ENCODE data around the gene CCDC187. TPM values are rescaled to one million over a fixed set of nuclear protein-coding genes. Genes with fewer than 3 reads are reported as not detected.

Gene CCDC187
- total RNA-seq, 4 donors from 2014 or later, result 0.40 to 1.1 (median 0.41) TPM; not detected in 1

DNA sequence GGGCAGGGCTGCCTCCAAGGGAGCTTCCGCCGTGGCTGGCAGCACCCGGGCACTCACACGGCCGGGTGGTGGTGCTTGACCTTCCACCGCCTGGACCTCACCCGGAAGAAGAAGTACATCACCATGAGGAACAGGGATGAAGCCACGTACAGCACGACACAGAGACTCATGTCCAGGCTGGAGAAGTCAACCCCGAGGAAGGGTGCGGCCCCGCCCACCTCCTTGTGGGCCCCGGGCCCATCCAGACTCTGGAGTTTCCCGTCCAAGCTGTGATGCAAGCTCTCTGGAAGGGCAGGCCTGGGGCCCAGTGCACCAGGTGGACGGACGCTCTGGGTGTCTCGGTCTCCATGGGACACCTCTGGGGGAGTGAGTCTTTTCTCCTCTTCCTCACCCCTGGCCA is 95.2 kb downstream of the CCDC187 start:
- DNase-seq, result no peak
- H3K4me3 ChIP-seq, result no peak overlapping the region
- in situ Hi-C loops (cut with MboI; ENCODE audit: low pct_ligation_motif_present in 1 of 4, low pct_unique_long_range_greater_than_20kb in 1 of 4, low sequenced_read_pairs in 3 of 4) (no loop called here), intact Hi-C loops (cut with DNase I; ENCODE audit: low total_unique reads) (no loop called here)
- peaks cover 20% of the 10 kb centered on the region for H3K27me3 ChIP-seq
- 89% methylated on average over 17 of the region's 17 CpGs; no CpG with 5 or more reads in 1 of the 2 donors for WGBS, 2 donors (ENCODE audit: low coverage in 1 of 2)
- H3K36me3 ChIP-seq, result peaks cover 0 to 10% (median 0%) of the 10 kb centered on the region in 4 donors
- no peaks in the 10 kb centered on the region for H3K9me3 ChIP-seq
- H3K27ac ChIP-seq, result no peak overlapping the region
- TF ChIP-seq POLR2A (IDR thresholded peaks at IDR 0.05) (no peak), EP300 (IDR thresholded peaks at IDR 0.05; ENCODE audit: low read depth) (no peak), CTCF (IDR thresholded peaks at IDR 0.05) (no peak)
- H3K4me1 ChIP-seq, result peaks cover 0 to 4% (median 0%) of the 10 kb centered on the region in 4 donors

- Histone ChIP-seq H3K4me1 (peaks cover 0 to 4% (median 0%) of the 10 kb centered on the region in 4 donors), H3K9me3 (no peaks in the 10 kb centered on the region), H3K27ac (no peak overlapping the region), H3K36me3 (peaks cover 0 to 9% (median 0%) of the 10 kb centered on the region in 4 donors), H3K4me3 (no peak overlapping the region), H3K27me3 (peaks cover 31% of the 10 kb centered on the region)
- TF ChIP-seq POLR2AphosphoS5 (IDR thresholded peaks at IDR 0.05) (no peak), POLR2A (IDR thresholded peaks at IDR 0.05) (no peak), EP300 (IDR thresholded peaks at IDR 0.05; ENCODE audit: low read depth) (no peak), CTCF (IDR thresholded peaks at IDR 0.05) (no peak)
- no peak for DNase-seq
- intact Hi-C loops (cut with DNase I; ENCODE audit: low total_unique reads) (no loop called here), in situ Hi-C loops (cut with MboI; ENCODE audit: low pct_ligation_motif_present in 1 of 4, low pct_unique_long_range_greater_than_20kb in 1 of 4, low sequenced_read_pairs in 3 of 4) (no loop called here)
- 90 to 91% methylated on average over 2 to 9 of the region's 9 CpGs for WGBS, 2 donors (ENCODE audit: low coverage in 1 of 2)
These were observed 96.3 kb downstream of the CCDC187 start for GRCh38 chr9:136207616-136208015.

DNA sequence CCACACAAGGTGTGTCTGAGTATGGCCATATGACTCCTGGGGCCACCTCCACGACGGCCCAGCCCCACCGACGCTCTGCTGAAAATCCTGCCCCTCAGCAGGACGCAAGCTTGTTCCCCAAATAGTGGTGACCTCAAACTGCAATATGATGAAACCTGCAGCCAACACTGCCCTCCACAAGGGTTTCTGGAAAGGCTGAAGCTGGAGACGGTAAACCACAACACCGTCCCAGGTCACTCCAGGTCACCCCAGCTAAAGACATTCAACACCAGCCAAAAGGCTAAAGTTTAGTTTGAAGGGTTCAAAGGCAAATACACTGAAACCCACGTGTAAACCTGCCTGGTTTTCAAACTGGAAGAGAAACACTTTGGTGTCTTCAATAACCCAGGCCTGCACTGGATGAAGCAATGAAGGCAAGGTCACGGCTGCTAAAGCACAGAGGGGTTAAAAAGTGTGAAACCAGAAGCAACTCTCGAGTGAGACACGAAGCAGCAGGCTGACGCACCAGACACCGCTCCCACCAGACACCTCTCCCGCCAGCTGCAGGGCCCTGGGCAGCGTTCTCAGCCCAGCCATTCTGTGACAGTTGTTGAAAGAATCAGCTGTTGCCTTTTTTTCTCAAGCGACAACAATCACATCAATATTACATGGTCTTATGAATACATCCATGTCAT is 97.2 kb downstream of the CCDC187 start:
- Histone ChIP-seq H3K36me3 (peaks cover 0 to 9% (median 0%) of the 10 kb centered on the region in 4 donors), H3K27me3 (peaks cover 39% of the 10 kb centered on the region), H3K4me1 (peaks cover 0 to 4% (median 0%) of the 10 kb centered on the region in 4 donors), H3K27ac (no peak overlapping the region), H3K9me3 (no peaks in the 10 kb centered on the region), H3K4me3 (no peak overlapping the region)
- DNase-seq, result no peak
- in situ Hi-C loops (cut with MboI; ENCODE audit: low pct_ligation_motif_present in 1 of 4, low pct_unique_long_range_greater_than_20kb in 1 of 4, low sequenced_read_pairs in 3 of 4) (no loop called here), intact Hi-C loops (cut with DNase I; ENCODE audit: low total_unique reads) (no loop called here)
- no peak for TF ChIP-seq EP300 (IDR thresholded peaks at IDR 0.05; ENCODE audit: low read depth)
- no peak for TF ChIP-seq POLR2AphosphoS5 (IDR thresholded peaks at IDR 0.05)
- TF ChIP-seq CTCF (IDR thresholded peaks at IDR 0.05), result no peak
- no peak for TF ChIP-seq POLR2A (IDR thresholded peaks at IDR 0.05)
- 60 to 80% methylated on average over 3 to 16 of the region's 16 CpGs for WGBS, 2 donors (ENCODE audit: low coverage in 1 of 2)

GRCh38 chr9:136205707-136205992 is 98.2 kb downstream of the CCDC187 start:
- intact Hi-C loops (cut with DNase I; ENCODE audit: low total_unique reads) (no loop called here), in situ Hi-C loops (cut with MboI; ENCODE audit: low pct_ligation_motif_present in 1 of 4, low pct_unique_long_range_greater_than_20kb in 1 of 4, low sequenced_read_pairs in 3 of 4) (no loop called here)
- no peak for DNase-seq
- Histone ChIP-seq H3K27me3 (peaks cover 50% of the 10 kb centered on the region), H3K27ac (no peak overlapping the region), H3K4me3 (no peak overlapping the region), H3K36me3 (no peaks in the 10 kb centered on the region), H3K9me3 (no peaks in the 10 kb centered on the region), H3K4me1 (peaks cover 0 to 4% (median 0%) of the 10 kb centered on the region in 4 donors)
- TF ChIP-seq POLR2A (IDR thresholded peaks at IDR 0.05) (no peak), EP300 (IDR thresholded peaks at IDR 0.05; ENCODE audit: low read depth) (no peak), POLR2AphosphoS5 (IDR thresholded peaks at IDR 0.05) (no peak)
- WGBS, 2 donors (ENCODE audit: low coverage in 1 of 2), result 96% methylated on average over 4 of the region's 5 CpGs; no CpG with 5 or more reads in 1 of the 2 donors

All from transverse colon (tissue), 4 donors.